ENCODE data around the gene MAGOH. TPM values are rescaled to one million over a fixed set of nuclear protein-coding genes. Genes with fewer than 3 reads are reported as not detected.
A peak's percentile ranks its signal among the peaks of the same experiment; 100 is the strongest.
"Not testable (repeated sequence)": the region's sequence is repeated elsewhere in the genome, so short reads cannot be mapped to it uniquely, and the experiment has no call there.

The MAGOH gene
- polyA plus RNA-seq, 1 donor, result 41.6 TPM

DNA sequence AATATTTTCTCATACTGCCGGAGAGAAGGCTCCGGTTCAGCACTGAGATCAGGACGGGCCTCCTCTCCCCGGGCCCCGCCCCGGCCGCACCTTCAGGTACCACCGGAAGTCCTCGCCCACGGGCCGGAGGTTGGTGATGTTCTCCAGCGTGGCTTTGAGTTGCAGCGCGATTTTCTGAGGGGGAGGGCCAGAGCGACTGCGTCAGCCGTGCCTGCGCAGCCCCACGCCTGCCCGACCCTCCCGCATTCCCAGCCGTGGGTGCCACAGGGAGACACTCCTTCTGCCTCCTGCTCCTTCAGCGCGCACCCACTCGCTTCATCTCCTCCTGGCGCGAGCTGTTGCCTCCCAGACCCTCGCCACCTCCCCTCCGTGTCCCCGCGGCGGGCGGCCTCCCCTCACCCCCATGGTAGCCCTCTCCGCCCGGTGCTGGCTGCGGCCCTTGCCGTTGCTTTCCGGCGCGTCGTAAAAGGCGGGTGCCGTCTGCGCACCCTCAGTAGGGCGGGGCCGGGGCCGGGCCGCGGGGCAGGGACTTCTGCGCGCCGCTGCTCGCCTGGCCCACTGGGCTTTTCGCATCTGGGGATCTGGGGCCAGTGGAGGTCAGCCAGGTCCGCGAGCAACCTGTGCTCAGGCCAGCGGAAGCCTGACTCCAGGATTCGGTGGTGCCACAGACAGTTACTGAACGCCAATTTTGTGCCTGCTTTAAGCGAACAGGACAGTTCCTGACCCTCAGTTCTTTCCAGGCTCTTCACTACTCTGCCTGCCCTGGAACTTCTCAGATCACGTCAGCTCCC is 18.0 kb downstream of the MAGOH start, which contains the start of gene CZIB:
Gene CZIB (minus strand): TSS at position 464 of the 791 bp plus-strand sequence. CDS start 59 bp downstream, at position 405.
- no peak for DNase-seq (ENCODE audit: low read depth)

- DNase-seq (ENCODE audit: low read depth), result no peak
Observed at GRCh38 chr1:53219711-53220110, 18.6 kb downstream of the MAGOH start.

DNA sequence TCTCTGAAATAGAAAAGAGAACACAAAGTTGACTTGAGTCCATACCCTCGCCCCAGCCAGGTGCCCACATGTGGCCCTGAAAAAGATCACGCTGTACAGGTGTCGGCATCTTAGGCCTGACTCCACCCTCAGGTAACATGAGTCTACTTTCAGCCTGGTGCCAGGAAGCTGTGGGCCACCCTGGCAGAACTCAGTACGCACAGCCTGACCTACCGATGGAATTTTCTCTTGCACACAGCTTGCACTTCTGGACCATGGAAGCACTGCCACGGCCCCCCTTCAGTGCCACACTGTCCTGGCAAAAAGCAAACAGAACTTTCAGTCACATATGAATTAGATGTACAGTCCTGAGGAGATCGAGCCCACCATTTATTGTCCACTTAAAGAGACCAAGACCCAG is 20.1 kb downstream of the MAGOH start:
- DNase-seq (ENCODE audit: low read depth), result no peak

- DNase-seq (ENCODE audit: low read depth), result no peak
Observed at GRCh38 chr1:53214376-53214940, 23.9 kb downstream of the MAGOH start.

GRCh38 chr1:53210954-53211353 is 27.4 kb downstream of the MAGOH start:
- no peak for DNase-seq (ENCODE audit: low read depth)

DNA sequence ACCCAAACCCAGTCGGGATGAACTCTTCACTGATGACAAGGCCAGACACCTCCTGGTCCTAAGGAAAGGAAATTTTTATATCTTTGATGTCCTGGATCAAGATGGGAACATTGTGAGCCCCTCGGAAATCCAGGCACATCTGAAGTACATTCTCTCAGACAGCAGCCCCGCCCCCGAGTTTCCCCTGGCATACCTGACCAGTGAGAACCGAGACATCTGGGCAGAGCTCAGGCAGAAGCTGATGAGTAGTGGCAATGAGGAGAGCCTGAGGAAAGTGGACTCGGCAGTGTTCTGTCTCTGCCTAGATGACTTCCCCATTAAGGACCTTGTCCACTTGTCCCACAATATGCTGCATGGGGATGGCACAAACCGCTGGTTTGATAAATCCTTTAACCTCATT is 28.0 kb downstream of the MAGOH start:
- no peak for DNase-seq (ENCODE audit: low read depth)

- no peak for DNase-seq (ENCODE audit: low read depth)
Observed at GRCh38 chr1:53207726-53208125, 30.6 kb downstream of the MAGOH start.

- DNase-seq (ENCODE audit: low read depth), result no peak
Observed at GRCh38 chr1:53206735-53207379, 31.5 kb downstream of the MAGOH start.

GRCh38 chr1:53206083-53206685 is 32.1 kb downstream of the MAGOH start:
- not testable (repeated sequence) for DNase-seq (ENCODE audit: low read depth)

GRCh38 chr1:53205496-53205895 is 32.8 kb downstream of the MAGOH start:
- DNase-seq (ENCODE audit: low read depth), result not testable (repeated sequence)

DNA sequence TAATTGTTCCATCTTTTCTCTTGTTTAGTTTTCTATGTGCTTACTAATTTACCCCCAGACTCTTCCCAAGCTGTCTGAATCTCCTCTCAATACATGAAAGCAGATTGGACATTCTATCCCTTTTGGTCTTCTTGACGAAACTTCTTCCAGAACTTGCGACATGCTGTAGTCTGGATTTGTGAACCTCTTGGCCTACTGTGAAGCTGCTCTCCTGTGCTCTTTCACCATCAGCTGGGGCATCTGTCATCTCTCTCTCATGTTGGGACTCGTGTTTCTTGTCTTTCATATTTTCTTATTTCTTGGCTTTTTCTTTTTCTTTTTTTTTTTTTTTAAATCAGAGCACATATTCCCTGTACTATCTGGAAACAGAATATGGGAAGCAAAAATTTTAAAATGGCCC is 34.9 kb downstream of the MAGOH start:
- DNase-seq (ENCODE audit: low read depth), result no peak

GRCh38 chr1:53198241-53198651 is 40.1 kb downstream of the MAGOH start:
- DNase-seq (ENCODE audit: low read depth), result no peak

- no peak for DNase-seq (ENCODE audit: low read depth)
Observed at GRCh38 chr1:53197291-53198200, 40.8 kb downstream of the MAGOH start.

DNA sequence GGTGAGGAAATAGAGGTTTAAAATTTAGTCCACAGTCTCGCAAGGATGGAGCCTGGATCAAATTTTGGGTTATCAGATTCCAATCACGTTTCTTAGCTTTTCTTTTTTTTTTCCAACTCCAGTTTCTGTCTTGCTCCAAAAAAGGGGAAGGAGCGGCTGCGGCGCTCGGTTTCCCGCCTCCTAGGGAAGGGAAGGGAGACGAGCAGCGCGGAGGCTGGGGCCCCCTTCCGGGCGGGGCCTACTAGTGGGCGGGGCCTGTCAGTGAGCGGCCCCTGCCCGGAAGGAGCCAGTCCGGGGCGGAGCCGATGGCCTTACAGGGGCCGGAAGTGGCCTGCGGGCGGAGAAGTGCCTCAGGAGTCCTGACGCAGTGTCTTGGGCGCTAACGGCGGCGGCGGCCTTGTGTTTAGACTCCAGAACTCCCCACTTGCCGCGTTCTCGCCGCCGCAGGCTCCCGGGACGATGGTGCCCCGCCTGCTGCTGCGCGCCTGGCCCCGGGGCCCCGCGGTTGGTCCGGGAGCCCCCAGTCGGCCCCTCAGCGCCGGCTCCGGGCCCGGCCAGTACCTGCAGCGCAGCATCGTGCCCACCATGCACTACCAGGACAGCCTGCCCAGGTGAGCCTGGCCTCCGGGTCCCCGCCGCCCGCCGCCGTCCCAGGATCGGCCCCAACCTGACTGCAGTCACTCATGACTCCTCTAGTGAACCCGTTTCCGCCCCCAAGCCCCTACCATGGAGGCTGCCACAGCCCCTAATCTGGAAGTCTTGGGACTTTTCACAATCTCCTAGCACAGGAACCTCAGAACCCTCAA is 41.6 kb downstream of the MAGOH start, which contains the start of gene CPT2:
Gene CPT2 (plus strand): TSS at position 340 of the 806 bp plus-strand sequence. CDS start 120 bp downstream, at position 460.
- peak; percentile 78 for DNase-seq (ENCODE audit: low read depth)

DNA sequence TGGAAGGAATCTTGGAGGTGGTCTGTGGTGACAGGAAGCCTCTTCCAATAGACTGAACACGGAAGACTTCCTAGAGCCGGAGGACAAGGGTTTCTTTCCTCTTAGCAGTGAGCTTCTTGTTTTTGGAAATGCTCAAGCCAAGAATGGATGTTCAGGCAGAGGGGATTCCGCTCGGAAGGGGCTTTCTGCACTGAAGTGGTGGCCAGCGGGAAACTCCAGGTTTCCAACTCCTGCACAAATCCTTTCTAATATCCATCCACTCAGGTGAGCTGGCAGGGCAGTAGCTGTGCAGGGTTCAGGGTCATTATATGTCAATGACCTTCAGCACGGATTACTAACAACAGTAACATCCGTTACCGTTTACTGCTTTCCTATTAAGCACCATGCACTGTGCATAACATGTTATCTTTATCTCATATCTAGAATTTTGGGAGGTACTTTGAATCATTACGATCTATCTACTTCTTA is 42.3 kb downstream of the MAGOH start:
- DNase-seq (ENCODE audit: low read depth), result no peak

- DNase-seq (ENCODE audit: low read depth), result no peak
Observed at GRCh38 chr1:53195246-53196016, 42.9 kb downstream of the MAGOH start.

GRCh38 chr1:53190210-53190611 is 48.1 kb downstream of the MAGOH start:
- DNase-seq (ENCODE audit: low read depth), result no peak

DNA sequence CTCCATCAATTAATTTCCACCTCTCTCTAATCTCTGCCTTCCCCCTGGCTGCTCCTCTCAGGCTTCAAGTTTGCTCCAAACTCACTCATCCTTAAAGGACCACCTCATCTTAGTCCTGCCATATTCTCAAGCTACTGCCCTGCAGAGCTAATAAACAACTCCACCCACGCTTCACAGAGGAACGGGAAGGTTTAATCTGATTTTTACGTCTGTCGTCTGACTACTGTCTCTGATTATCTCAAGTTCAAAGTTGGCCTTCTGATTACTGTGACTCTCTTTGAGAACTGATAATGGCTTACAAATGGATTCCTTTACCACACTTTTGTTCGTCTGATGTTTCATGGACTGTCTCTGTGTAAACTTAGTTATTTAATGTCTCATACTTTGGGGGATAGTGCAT is 49.3 kb downstream of the MAGOH start:
- DNase-seq (ENCODE audit: low read depth), result no peak

- no peak for DNase-seq (ENCODE audit: low read depth)
Observed at GRCh38 chr1:53188099-53188498, 50.2 kb downstream of the MAGOH start.
